HL-60/S4 treated with phorbol 12-myristate 13-acetate at 8.2 ng/mL for 4 days and 3 days (cell line): Measurements from ENCODE around the gene FMNL1.

Source experiments
- in situ Hi-C: fragments of 300-500 bp; cut with MboI; formaldehyde crosslinking; loops from 2 replicates; pipeline ENCODE4 v1.15.0; 2022; ENCODE audit warnings: low sequenced_read_pairs

Gene FMNL1

GRCh38 chr17:45277216-45277849 lies 55.6 kb downstream of the FMNL1 start:
- in situ Hi-C loops = loop anchor here (5.0 kb wide), 1 partner anchor 110 kb away; no protein-coding TSS in a partner anchor

- in situ Hi-C loops = loop anchor here (5.0 kb wide), 1 partner anchor 109 kb away; no protein-coding TSS in a partner anchor
These were observed 56.3 kb downstream of the FMNL1 start for GRCh38 chr17:45277992-45278391.

DNA sequence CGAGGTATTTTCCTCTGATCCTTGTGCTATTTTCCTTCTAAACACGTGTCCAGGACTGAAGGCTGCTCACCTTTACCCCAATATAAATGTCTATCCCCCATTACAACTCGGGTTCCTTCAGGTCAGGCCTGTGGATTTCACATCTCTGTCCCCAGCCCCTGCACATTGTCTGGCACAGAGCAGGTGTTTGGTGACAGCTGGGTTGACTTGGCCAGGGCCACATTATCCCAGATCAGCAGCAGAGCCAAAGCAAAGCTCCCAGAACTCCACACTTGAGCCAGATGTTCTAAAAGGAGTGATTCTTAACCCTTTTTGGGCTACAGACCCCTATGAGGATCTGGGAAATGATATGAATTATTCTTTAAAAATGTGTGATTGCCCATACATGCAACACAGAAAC lies 58.2 kb downstream of the FMNL1 start:
- in situ Hi-C loops = loop anchor here (5.0 kb wide), 1 partner anchor 107 kb away; no protein-coding TSS in a partner anchor

DNA sequence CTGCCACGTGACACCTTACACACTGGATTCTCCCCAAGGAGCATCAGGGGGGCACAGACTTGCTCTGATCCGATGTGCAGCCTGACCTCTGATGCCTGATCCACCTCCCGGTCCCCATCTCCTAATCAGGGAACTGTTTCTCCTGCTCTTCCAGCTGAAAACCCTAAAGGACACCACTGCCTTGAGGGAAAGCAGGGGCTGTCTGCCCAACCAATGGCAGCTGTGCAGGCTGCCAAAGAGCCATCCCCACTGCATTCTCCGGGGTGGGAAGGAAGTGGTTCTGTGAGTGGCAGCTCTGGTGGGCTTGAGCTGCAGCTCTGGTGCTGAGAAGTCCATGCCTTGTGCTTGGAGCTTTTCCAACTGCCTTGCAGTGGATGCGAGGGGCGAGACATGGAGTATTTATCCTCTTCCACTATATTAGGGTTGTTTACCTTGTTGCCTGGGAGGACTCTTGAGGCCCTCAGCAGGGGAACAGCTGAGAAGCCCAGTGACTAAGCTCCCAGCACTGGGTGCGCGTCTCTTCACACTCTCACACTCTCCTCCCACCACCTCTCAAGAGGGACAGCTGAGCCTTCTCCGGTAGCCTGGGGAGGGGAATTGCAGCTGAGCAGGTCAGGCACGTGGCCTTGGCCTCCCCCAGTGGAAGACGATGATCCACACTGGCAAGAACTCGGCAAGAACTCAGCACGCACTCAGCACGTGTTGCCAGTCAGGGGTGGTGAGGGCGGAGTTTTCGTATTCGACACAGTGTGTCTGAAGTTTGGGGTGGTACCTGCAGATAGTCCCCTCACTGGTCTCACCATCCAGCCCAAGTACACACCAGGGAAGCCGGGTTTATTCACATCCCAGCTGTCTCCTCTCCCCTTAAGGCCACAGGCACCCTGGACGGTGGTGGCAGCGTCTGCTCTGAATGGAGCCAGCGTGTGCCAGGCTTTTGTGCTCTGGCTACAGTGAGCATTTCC lies 61.3 kb downstream of the FMNL1 start:
- in situ Hi-C loops = no loop called here

DNA sequence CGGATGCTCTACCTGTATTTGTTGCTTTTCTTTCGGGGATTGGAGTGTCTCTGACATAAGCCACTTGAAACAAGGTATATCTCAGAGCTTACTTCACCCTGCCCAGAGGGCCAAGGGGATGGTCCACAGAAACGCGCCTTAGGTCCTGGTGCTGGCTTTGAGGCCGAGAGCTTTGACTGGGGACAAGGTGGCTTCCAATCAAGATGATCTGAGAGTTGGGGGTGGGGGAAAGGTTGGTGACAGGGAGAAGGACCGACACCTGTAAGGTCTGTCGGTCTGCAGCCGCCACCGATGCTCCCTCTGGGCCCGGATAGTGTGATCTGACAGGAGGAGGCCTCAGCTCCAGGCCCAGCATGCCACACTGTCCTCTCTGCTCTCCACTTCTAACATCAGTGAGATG lies 62.0 kb downstream of the FMNL1 start:
- in situ Hi-C loops = no loop called here

- in situ Hi-C loops = no loop called here
These were observed 62.8 kb downstream of the FMNL1 start for GRCh38 chr17:45284176-45285140.

DNA sequence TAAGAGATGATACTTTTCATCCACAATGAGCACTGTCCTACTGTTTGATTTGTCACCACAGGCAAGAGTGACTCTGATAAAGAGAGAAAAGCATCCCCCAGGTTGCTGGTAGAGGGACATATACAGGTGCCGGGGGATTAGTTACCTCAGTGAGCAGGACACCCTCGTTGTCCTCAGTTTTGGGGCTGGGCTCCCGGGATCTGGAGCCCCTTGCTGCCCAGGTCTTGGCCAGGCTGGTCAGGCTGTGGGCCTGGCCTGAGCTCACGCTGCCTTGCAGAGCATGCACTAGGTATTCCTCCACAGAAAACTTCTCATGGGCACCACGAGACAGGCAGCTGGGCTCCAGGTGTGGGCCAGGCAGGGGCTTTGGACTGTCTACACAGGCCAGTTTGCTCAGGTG lies 64.6 kb downstream of the FMNL1 start:
- in situ Hi-C loops = no loop called here

GRCh38 chr17:45287526-45288500 lies 66.1 kb downstream of the FMNL1 start:
- in situ Hi-C loops = no loop called here

DNA sequence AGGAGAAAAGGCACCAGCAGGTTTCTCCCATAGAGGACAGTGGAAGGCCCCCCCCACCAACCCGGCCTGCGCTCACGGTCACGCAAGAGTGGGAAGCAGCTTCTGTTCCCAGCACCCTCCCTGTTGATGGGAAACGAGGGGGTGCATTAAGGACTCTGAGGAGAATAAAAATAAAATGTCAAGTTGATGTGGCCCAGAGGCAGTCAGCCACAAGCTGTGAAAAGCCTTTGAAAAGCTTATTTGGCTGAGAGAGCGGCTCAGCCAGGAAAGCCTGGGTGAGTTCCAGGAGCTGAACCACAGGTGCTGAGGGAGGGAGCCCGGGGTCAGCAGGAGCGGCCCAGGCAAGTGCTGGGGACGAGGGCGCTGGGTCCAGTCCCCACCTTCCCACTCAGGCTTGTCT lies 67.1 kb downstream of the FMNL1 start:
- in situ Hi-C loops = no loop called here

GRCh38 chr17:45289301-45290268 lies 67.9 kb downstream of the FMNL1 start:
- in situ Hi-C loops = no loop called here

- in situ Hi-C loops = no loop called here
These were observed 68.6 kb downstream of the FMNL1 start for GRCh38 chr17:45290269-45290765.

GRCh38 chr17:45291171-45291805 lies 69.6 kb downstream of the FMNL1 start:
- in situ Hi-C loops = no loop called here

DNA sequence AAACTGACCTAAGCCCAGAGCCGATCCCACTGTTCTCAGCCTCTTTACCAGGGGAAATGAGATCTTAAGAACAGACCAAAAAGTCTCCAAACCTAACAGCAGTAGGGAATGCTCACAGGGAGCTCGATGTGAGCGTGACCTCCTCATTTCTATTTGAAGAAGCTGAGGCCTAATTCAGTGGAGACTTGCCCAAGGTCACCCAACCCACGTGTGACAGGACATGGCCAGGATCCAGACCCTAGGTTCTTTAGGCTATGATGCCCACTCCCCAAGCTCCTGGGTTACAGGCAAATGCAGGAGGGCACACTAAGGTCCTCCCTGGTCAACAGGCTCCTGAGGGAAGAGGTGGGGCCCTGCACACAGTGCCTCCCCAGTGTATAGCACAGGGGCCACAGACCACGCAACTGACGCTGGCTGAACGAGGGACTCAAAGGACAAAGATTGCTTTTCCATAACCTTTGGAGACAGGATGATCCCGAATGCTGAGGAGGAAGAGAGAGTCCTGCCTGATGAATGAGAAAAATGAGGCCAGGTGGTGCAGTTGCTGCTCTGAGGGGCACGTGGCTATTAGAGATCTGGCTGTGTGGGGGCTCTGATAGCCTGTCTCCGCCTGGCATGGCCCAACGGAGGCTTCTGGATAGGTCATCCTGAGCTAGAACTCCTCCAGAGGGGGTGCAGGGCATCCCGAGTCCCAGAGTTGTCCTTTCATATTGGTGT lies 71.2 kb downstream of the FMNL1 start:
- in situ Hi-C loops = no loop called here

GRCh38 chr17:45293413-45294211 lies 71.9 kb downstream of the FMNL1 start:
- in situ Hi-C loops = no loop called here

DNA sequence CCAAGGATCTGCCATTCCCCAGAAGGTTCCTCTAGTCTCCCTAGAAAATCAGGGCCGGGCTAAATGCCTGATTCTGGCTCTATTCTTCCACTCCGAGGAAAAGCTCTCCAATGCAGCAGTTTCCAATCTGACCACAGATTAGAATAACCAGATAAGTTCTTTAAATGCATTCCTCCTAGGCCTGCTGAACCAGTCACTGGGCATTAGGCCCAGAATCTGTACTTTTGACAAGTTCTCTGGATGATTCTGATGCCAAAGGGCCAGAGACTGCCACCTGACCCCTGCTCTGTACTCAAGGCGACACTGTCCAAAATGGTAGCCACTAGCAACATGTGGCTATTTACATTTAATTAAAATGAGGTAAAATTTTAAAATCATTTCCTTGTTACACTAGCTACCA lies 72.8 kb downstream of the FMNL1 start:
- in situ Hi-C loops = no loop called here
